H1 (cell line): ENCODE data around the gene TMEM116. TPM values are rescaled to one million over a fixed set of nuclear protein-coding genes. Genes with fewer than 3 reads are reported as not detected.

Source experiments
- CBX5 ChIP-seq: fragments of 300-800, 300-1000 bp; sonication (generic); IDR thresholded peaks from 2 replicates; pipeline ENCODE4 v1.7.1; 2016; ENCODE audit warnings: antibody characterized with exemption, low read length, low read depth
- CEBPB ChIP-seq: IDR thresholded peaks from 2 replicates; pipeline ENCODE4 v1.6.1; 2012; ENCODE audit warnings: low read depth, low read length
- HDAC6 ChIP-seq: IDR thresholded peaks from one replicate; pipeline ENCODE4 v1.7.1; 2012; ENCODE audit warnings: low read depth, mild to moderate bottlenecking, inconsistent platforms, low read length, moderate library complexity
- SP4 ChIP-seq: IDR thresholded peaks from 2 replicates; pipeline ENCODE4 v1.6.1; 2012; ENCODE audit warnings: low read length, inconsistent platforms
- YY1 ChIP-seq: IDR thresholded peaks from 2 replicates; pipeline ENCODE4 v1.6.1; 2011; ENCODE audit warnings: low read depth, mild to moderate bottlenecking, low read length
- polyA plus RNA-seq, 7 experiments: library from polyadenylated mRNA; depleted of rRNA in 3 of 7; stranded (reverse) in 5 of 7; unstranded in 2 of 7; fragments of >200 nt in 5 of 7; fragments of 200-250 nt in 2 of 7; gene quantifications; 1 replicate in 5 of 7; 2 replicates in 1 of 7; 4 replicates in 1 of 7; pipeline versions ENCODE4 v1.2.1 to v1.2.3, GENCODE V29; 2011 to 2013; ENCODE audit warnings: missing spikeins in 2 of 7, mixed read lengths in 2 of 7
- total RNA-seq: library from RNA; stranded (reverse); fragmentation: NEBNext Ultra II Directional; extraction: Animal tissue kit (Norgen Biotek cat#: 25700); gene quantifications from 2 replicates; pipeline ENCODE4 v1.2.1, GENCODE V29; 2021
- TF ChIP-seq, protein P1 (sequence below), 3 experiments: IDR thresholded peaks; 1 replicate in 2 of 3; 2 replicates in 1 of 3; pipeline versions ENCODE4 v1.5.1 to v1.6.1; 2011; ENCODE audit warnings: low read length in 3 of 3, mild to moderate bottlenecking in 3 of 3, inconsistent platforms in 2 of 3, low read depth in 1 of 3, moderate library complexity in 1 of 3; ENCODE audit not compliant: insufficient read depth in 1 of 3; ENCODE audit errors: control extremely low read depth in 1 of 3

The TMEM116 gene
- total and polyA plus RNA-seq, 2 of the 8 experiments (the other 6 are each of a cell fraction or from before 2014, with no cell fraction given): 8.1 to 25.2 TPM

DNA sequence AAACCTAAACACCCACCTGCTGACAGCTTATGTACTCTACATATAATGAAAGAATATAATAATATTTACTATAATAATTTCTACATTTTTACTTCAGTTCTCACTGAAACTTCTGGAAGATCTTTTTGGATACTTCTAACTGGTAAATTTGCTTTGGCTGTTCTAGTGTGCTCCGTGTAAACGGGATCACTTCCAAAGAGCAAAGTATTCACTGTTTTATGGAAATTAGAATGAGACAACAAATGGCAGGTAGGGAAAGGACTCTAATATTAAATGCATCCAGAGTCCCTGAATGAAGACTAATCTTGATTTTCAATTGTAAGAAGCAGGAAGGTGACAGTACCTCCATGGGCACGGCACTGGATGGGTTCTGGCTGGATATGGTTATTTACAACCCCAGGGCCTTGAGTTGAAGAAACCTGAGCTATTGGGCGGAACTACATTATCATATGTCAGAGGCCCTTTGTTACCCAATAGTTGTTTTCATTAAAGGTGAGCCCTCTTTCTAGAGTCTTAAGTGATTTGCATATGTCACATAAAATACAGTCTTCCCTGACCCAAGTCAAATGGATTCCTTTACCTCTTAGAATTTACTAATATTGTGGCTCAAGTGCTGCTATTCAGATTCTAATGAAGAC, 10.9 kb upstream of the TMEM116 start (continued):
- TF ChIP-seq, protein P1, sequence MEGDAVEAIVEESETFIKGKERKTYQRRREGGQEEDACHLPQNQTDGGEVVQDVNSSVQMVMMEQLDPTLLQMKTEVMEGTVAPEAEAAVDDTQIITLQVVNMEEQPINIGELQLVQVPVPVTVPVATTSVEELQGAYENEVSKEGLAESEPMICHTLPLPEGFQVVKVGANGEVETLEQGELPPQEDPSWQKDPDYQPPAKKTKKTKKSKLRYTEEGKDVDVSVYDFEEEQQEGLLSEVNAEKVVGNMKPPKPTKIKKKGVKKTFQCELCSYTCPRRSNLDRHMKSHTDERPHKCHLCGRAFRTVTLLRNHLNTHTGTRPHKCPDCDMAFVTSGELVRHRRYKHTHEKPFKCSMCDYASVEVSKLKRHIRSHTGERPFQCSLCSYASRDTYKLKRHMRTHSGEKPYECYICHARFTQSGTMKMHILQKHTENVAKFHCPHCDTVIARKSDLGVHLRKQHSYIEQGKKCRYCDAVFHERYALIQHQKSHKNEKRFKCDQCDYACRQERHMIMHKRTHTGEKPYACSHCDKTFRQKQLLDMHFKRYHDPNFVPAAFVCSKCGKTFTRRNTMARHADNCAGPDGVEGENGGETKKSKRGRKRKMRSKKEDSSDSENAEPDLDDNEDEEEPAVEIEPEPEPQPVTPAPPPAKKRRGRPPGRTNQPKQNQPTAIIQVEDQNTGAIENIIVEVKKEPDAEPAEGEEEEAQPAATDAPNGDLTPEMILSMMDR (IDR thresholded peaks at IDR 0.05; ENCODE audit: control extremely low read depth in 1 of 3, insufficient read depth in 1 of 3, low read depth in 1 of 3, low read length in 3 of 3): no peak
- TF ChIP-seq CEBPB: peak; percentile 82
- no peak for TF ChIP-seq HDAC6
- no peak for TF ChIP-seq SP4
- no peak for TF ChIP-seq CBX5
- no peak for TF ChIP-seq YY1
